ENCODE results near the gene MICAL2. TPM values are rescaled to one million over a fixed set of nuclear protein-coding genes. Genes with fewer than 3 reads are reported as not detected.

Gene MICAL2
- total and polyA plus RNA-seq, 2 of the 8 experiments (the other 6 are each of a cell fraction or from before 2014, with no cell fraction given): 1.3 to 4.1 TPM

DNA sequence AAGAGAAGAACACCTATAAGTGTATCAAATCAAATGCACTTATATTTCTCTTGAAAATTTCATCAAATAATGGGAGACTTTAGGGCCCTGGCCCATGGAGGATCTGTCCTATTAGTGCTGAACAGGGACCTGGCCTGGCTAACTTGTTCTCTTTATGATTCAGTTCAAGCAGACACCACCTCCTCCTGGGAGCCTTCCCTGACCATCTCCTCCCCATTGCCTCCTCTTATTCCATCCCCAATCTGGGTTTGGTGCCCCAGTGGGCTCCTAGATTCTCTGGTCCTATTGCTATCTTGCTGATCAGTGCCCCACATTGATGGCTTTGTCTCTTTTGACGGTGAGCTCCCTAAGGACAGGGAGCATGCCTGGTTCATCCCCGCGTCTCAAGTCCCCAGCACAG is 60.1 kb downstream of the MICAL2 start:
- H3K79me1 ChIP-seq (ENCODE audit: low read depth, low read length): no peaks in the 10 kb centered on the region; the same call in 1 of the 2 replicates
- no peak overlapping the region for H3K14ac ChIP-seq (ENCODE audit: insufficient read length)
- peaks cover 0 to 4% of the 10 kb centered on the region in 2 experiments for H4K20me1 ChIP-seq (replicated peaks in 1 of 2; ENCODE audit: control insufficient read depth in 1 of 2, insufficient read depth in 2 of 2, low read length in 2 of 2)
- H4K91ac ChIP-seq (replicated peaks; ENCODE audit: insufficient read length, low read length): no peak overlapping the region
- H3K9me3 ChIP-seq (ENCODE audit: insufficient read depth in 2 of 2, low read depth in 1 of 2, low read length in 1 of 2): 0 out of 4 replicates have a peak, but pooled peaks cover 2 to 4% of the 10 kb centered on the region in 2 experiments
- FAIRE-seq: no peak
- no peaks in the 10 kb centered on the region for H3K4me1 ChIP-seq (replicated peaks in 1 of 4; ENCODE audit: control insufficient read depth in 3 of 4, insufficient read depth in 4 of 4, low read length in 3 of 4)
- H2BK120ac ChIP-seq (replicated peaks; ENCODE audit: low read depth, low read length): no peak overlapping the region
- no peak overlapping the region for H3K4me3 ChIP-seq (ENCODE audit: extremely low read depth in 1 of 4, insufficient read depth in 2 of 4, low read depth in 3 of 4, low read length in 4 of 4)
- no peak overlapping the region for H2BK20ac ChIP-seq (ENCODE audit: low read length)
- no peak overlapping the region for H3K27ac ChIP-seq (ENCODE audit: low read depth, low read length)
- CTCF ChIA-PET (ENCODE audit: partially characterized antibody): interaction anchor here (0.9 to 1.3 kb wide), 2 partner anchors 48 to 66 kb away, joined by 3 to 4 read pairs; no protein-coding TSS in a partner anchor
- H2AFZ ChIP-seq (ENCODE audit: low read length): no peak overlapping the region
- no peak overlapping the region for H3K56ac ChIP-seq (replicated peaks; ENCODE audit: insufficient read length, low read depth, low read length)
- no peak overlapping the region for H4K5ac ChIP-seq (ENCODE audit: insufficient read length, low read depth, low read length)
- H3K23me2 ChIP-seq (ENCODE audit: low read depth, low read length): peaks cover 4% of the 10 kb centered on the region; the same call in 1 of the 2 replicates
- POLR2A ChIA-PET (ENCODE audit: partially characterized antibody): interaction anchor here (1.0 kb wide), 1 partner anchor 13 kb away, joined by 3 read pairs; no protein-coding TSS in a partner anchor
- H2BK12ac ChIP-seq (ENCODE audit: low read depth, low read length): no peak overlapping the region
- no peak overlapping the region for H4K8ac ChIP-seq (ENCODE audit: extremely low read depth, insufficient read depth, low read length)
- no peak overlapping the region for H3K9ac ChIP-seq (replicated peaks in 1 of 4; ENCODE audit: extremely low read depth in 1 of 4, low read depth in 3 of 4, low read length in 3 of 4)
- no peak for DNase-seq (ENCODE audit: low read depth in 1 of 2, low spot score in 2 of 2)
- WGBS, 2 experiments (ENCODE audit: extremely low coverage in 1 of 2, insufficient coverage in 1 of 2, insufficient read length in 1 of 2, insufficient replicate concordance in 2 of 2, low coverage in 1 of 2, low lambda C conversion rate in 2 of 2, missing lambda C conversion rate in 1 of 2): 97% methylated on average over 3 of the region's 3 CpGs; no CpG with 5 or more reads in 1 of the 2 experiments
- no peak overlapping the region for H3K4me2 ChIP-seq (ENCODE audit: insufficient read depth in 1 of 2, low read depth in 2 of 2, low read length in 2 of 2)
- no peak overlapping the region for H2BK5ac ChIP-seq (ENCODE audit: low read depth, low read length)
- H3K79me2 ChIP-seq (ENCODE audit: control insufficient read depth in 1 of 2, insufficient read depth in 2 of 2, low read length in 2 of 2): no peaks in the 10 kb centered on the region; a peak in 1 of 4 replicates
- no peak overlapping the region for H3K18ac ChIP-seq (ENCODE audit: extremely low read depth, low read length)
- H3K4ac ChIP-seq (replicated peaks; ENCODE audit: insufficient read length, low read depth, low read length): no peak overlapping the region
- H3K27me3 ChIP-seq (replicated peaks in 1 of 4; ENCODE audit: control insufficient read depth in 3 of 4, extremely low read depth in 1 of 4, insufficient read depth in 3 of 4, low read length in 3 of 4): no peaks in the 10 kb centered on the region
- H2BK15ac ChIP-seq (ENCODE audit: low read length): no peak overlapping the region
- no peak overlapping the region for H2AK5ac ChIP-seq (ENCODE audit: low read depth, low read length)
- H3K36me3 ChIP-seq (ENCODE audit: control insufficient read depth in 2 of 4, insufficient read depth in 4 of 4, low read length in 3 of 4): no peaks in the 10 kb centered on the region
- no peak overlapping the region for H3K23ac ChIP-seq (ENCODE audit: insufficient read length)
- TF ChIP-seq, protein P1, sequence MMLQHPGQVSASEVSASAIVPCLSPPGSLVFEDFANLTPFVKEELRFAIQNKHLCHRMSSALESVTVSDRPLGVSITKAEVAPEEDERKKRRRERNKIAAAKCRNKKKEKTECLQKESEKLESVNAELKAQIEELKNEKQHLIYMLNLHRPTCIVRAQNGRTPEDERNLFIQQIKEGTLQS (IDR thresholded peaks at IDR 0.05; ENCODE audit: insufficient read depth, low read depth, low read length): no peak
- no peak for TF ChIP-seq CEBPB (IDR thresholded peaks at IDR 0.05; ENCODE audit: low read depth, low read length)
- no peak for TF ChIP-seq TEAD4 (IDR thresholded peaks at IDR 0.05; ENCODE audit: low read depth, low read length)

Data from H1 (cell line).